IPS DF 6.9 (cell line): ENCODE measurements around the gene RGS6.

Experiments
- DNase-seq: peaks from one replicate; pipeline ENCODE4 v3.0.0-alpha.2; 2013; ENCODE audit warnings: low read depth, low spot score
- H3K27ac ChIP-seq: one replicate; pipeline ENCODE4 v1.5.1; 2013; ENCODE audit warnings: low read length, control low read depth
- H3K27me3 ChIP-seq: 2 replicates; pipeline ENCODE4 v1.6.1; 2013; ENCODE audit warnings: mild to moderate bottlenecking, low read length; ENCODE audit not compliant: control insufficient read depth, insufficient read depth
- H3K36me3 ChIP-seq: 2 replicates; pipeline ENCODE4 v1.6.1; 2013; ENCODE audit warnings: low read length; ENCODE audit not compliant: control insufficient read depth, insufficient read depth
- H3K4me1 ChIP-seq: 2 replicates; pipeline ENCODE4 v1.6.1; 2013; ENCODE audit warnings: low read length; ENCODE audit not compliant: control insufficient read depth, insufficient read depth
- H3K4me3 ChIP-seq: 2 replicates; pipeline ENCODE4 v1.5.1; 2013; ENCODE audit warnings: mild to moderate bottlenecking, low read length
- H3K9me3 ChIP-seq: 2 replicates; pipeline ENCODE4 v1.6.1; 2013; ENCODE audit warnings: low read length, inconsistent platforms; ENCODE audit not compliant: control insufficient read depth, insufficient read depth
- WGBS: extraction: QIAGEN DNeasy Blood & Tissue Kit; methylation state at CpG from one replicate; pipeline ENCODE4 v1.1.7; 2013; ENCODE audit warnings: mixed read lengths, missing lambda C conversion rate; ENCODE audit not compliant: insufficient read length, insufficient coverage; 5-methylcytosine and 5-hydroxymethylcytosine counted together

The RGS6 gene

GRCh38 chr14:72291908-72292688 is 359.9 kb downstream of the RGS6 start:
- no peaks in the 10 kb centered on the region for H3K36me3 ChIP-seq
- H3K4me3 ChIP-seq = no peak overlapping the region
- H3K27ac ChIP-seq = no peak overlapping the region
- no peaks in the 10 kb centered on the region for H3K9me3 ChIP-seq
- WGBS = no CpG with 5 or more reads among the region's 16 CpGs
- DNase-seq = peak; percentile 25
- no peaks in the 10 kb centered on the region for H3K4me1 ChIP-seq
- no peaks in the 10 kb centered on the region for H3K27me3 ChIP-seq

DNA sequence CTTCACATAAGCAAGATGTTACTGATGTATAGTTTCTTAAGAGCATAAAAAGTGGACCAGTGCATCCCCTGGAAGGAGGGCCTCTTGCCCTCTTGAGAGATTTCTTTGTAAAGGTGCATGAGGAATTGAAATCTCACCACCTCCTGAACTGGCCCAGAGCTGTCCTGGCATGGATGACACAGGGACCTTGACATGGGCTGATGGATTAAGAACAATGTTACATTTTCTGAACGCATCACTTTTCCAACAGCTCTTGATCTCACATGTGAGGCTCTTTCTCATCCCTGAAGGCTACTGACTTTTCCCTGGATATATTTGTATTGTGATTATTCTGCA is 360.4 kb downstream of the RGS6 start:
- no peak overlapping the region for H3K27ac ChIP-seq
- no peaks in the 10 kb centered on the region for H3K9me3 ChIP-seq
- no peaks in the 10 kb centered on the region for H3K4me1 ChIP-seq
- no CpG with 5 or more reads among the region's 1 CpG for WGBS
- H3K36me3 ChIP-seq = no peaks in the 10 kb centered on the region
- no peaks in the 10 kb centered on the region for H3K27me3 ChIP-seq
- DNase-seq = no peak
- no peak overlapping the region for H3K4me3 ChIP-seq

GRCh38 chr14:72301352-72301751 is 369.1 kb downstream of the RGS6 start:
- no peaks in the 10 kb centered on the region for H3K4me1 ChIP-seq
- H3K4me3 ChIP-seq = no peak overlapping the region
- no peaks in the 10 kb centered on the region for H3K27me3 ChIP-seq
- H3K27ac ChIP-seq = no peak overlapping the region
- no peak for DNase-seq
- H3K36me3 ChIP-seq = no peaks in the 10 kb centered on the region
- WGBS = no CpG with 5 or more reads among the region's 3 CpGs
- H3K9me3 ChIP-seq = no peaks in the 10 kb centered on the region; the same call in 1 of the 2 replicates

DNA sequence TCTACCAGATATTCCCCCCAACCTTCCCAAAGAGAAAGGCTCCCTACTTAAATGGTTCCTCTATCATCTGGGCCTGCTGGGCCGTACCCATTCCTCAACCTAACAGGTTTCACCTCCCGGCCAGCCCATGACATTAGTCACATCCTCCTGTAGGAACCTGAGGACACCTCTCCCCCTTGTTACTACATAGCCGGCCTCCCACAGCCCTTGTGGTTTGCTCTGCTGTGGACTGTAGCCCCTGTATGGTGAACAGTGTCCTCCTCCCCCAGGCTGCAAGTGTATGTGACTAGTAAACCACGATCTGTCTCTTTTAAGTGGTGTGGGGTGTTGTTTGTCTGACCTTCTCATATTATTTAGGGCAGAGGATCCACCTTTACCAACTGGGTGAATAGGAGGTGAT is 371.7 kb downstream of the RGS6 start:
- DNase-seq = no peak
- H3K27ac ChIP-seq = no peak overlapping the region

DNA sequence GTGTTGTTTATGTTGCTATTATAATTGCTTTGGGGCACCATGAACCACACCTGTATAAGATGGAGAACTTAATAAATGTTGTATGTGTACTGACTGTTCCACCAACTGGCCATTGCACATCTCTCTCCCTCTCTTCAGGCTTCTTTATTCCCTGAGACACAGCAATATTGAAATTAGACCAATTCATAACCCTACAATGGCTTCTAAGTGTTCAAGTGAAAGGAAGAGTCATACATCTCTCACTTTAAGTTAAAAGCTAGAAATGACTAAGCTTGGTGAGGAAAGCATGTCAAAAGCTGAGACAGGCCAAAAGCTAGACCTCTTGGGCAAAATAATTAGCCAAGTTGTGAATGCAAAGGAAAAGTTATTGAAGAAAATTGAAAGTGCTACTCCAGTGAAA is 373.3 kb downstream of the RGS6 start:
- no peak for DNase-seq
- Histone ChIP-seq H3K9me3 (no peaks in the 10 kb centered on the region; the same call in 1 of the 2 replicates), H3K27ac (no peak overlapping the region), H3K27me3 (no peaks in the 10 kb centered on the region), H3K4me3 (no peak overlapping the region), H3K4me1 (no peaks in the 10 kb centered on the region), H3K36me3 (no peaks in the 10 kb centered on the region)

More for the DNA sequence above, 371.7 kb downstream of the RGS6 start:
- no peaks in the 10 kb centered on the region for H3K4me1 ChIP-seq
- no peaks in the 10 kb centered on the region for H3K36me3 ChIP-seq
- no CpG with 5 or more reads among the region's 4 CpGs for WGBS
- H3K9me3 ChIP-seq = no peaks in the 10 kb centered on the region; the same call in 1 of the 2 replicates
- H3K4me3 ChIP-seq = no peak overlapping the region
- H3K27me3 ChIP-seq = no peaks in the 10 kb centered on the region

DNA sequence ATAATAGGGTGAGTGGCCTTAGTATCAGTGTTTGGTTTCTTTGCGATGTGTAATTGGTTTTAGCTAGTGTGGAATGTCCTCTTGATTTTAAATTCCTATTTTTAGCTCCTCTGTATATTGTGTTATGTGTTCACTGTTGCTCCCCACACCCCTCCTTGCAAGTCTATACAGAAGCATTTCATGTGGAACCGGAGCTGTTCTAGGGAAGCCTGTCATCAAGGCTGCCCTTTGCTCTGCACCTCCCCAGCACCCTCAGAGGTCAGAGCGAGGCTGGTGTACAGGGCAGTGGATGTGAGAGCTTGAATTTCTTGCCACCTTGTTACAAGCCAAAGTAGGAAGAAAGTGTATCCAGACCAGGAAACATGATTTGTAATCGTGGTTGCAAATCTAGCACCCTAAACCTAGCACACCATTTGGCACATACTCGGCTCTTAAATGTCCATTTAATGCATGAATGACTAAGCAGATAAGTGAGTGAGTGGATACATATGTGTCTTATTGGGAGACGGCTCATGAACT is 376.8 kb downstream of the RGS6 start:
- WGBS = no CpG with 5 or more reads among the region's 6 CpGs
- no peak overlapping the region for H3K4me3 ChIP-seq
- H3K27me3 ChIP-seq = no peaks in the 10 kb centered on the region
- DNase-seq = no peak
- no peaks in the 10 kb centered on the region for H3K36me3 ChIP-seq
- no peaks in the 10 kb centered on the region for H3K4me1 ChIP-seq
- H3K27ac ChIP-seq = no peak overlapping the region
- H3K9me3 ChIP-seq = no peaks in the 10 kb centered on the region; the same call in 1 of the 2 replicates

DNA sequence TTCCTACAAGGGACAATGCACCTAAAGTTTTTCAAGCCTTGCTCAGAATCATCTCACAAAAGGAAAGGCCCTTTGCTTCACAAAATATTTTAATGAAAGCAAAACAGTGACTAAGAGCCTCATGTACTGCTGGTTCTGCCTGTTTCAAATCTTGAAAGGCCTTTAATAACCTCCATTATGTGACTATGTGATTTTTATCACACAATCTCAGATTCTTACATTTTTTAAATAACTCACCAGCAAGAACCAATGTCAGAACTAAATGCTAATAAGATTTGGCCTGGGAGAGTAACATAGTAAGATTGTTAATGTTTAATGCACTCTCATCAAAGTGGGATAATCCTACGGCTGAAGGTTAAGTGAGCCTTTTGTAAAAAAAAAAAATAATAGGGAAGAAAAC is 378.9 kb downstream of the RGS6 start:
- no CpG with 5 or more reads among the region's 1 CpG for WGBS
- no peaks in the 10 kb centered on the region for H3K36me3 ChIP-seq
- no peak for DNase-seq
- H3K9me3 ChIP-seq = no peaks in the 10 kb centered on the region
- no peak overlapping the region for H3K4me3 ChIP-seq
- no peaks in the 10 kb centered on the region for H3K27me3 ChIP-seq
- no peaks in the 10 kb centered on the region for H3K4me1 ChIP-seq
- H3K27ac ChIP-seq = no peak overlapping the region

DNA sequence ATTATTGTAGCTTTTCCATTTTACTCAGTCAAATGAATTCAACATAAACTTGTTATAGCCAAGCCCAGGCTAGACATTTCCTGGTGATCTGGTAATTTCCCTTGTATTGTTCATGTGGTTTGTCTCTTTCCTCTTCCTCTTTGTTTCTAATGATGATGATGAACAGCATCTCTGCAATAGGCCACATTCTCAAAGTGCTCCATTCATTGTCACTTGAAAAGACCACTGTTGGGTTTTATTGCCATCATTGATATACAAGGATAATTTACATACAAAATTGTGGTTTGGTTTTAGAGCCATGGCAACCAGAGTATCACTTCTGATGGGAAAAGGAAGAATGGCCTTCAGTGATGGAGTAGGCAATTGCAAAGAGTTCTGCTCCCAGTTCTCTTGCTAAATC is 379.3 kb downstream of the RGS6 start:
- Histone ChIP-seq H3K4me3 (no peak overlapping the region), H3K36me3 (no peaks in the 10 kb centered on the region), H3K27me3 (no peaks in the 10 kb centered on the region), H3K4me1 (no peaks in the 10 kb centered on the region), H3K9me3 (no peaks in the 10 kb centered on the region), H3K27ac (no peak overlapping the region)
- DNase-seq = no peak

DNA sequence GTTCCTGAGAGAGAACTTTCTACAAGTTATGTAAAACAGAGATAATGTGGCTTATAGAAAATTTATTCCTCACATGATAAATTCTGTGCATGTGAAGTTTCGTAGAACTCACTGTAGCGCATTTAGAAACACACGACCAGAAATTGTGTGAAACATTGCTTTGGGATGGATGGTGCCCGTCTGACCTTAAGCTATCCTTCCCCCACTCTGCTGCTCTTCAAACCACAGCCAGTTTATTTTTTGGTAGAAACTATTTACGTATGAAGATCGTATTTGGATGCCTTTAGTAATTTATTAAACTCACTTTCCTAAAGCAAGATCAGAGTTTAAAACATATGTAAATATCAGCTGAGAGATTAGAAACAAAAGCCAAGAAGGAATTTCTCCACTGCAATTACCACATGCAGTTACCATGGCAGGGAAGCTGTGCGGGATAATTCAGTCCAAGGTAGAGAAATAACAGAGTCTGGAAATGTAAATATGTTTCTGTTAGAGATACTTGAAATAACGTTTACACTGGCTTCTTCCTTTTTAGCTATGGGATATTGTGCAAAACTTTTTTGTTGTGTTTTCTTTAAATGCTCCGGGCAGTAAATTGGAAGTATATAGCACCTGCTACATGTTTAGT is 382.7 kb downstream of the RGS6 start:
- Histone ChIP-seq H3K4me1 (no peaks in the 10 kb centered on the region), H3K27ac (no peak overlapping the region), H3K4me3 (no peak overlapping the region), H3K9me3 (no peaks in the 10 kb centered on the region), H3K27me3 (no peaks in the 10 kb centered on the region), H3K36me3 (no peaks in the 10 kb centered on the region)
- no CpG with 5 or more reads among the region's 9 CpGs for WGBS
- DNase-seq = no peak

DNA sequence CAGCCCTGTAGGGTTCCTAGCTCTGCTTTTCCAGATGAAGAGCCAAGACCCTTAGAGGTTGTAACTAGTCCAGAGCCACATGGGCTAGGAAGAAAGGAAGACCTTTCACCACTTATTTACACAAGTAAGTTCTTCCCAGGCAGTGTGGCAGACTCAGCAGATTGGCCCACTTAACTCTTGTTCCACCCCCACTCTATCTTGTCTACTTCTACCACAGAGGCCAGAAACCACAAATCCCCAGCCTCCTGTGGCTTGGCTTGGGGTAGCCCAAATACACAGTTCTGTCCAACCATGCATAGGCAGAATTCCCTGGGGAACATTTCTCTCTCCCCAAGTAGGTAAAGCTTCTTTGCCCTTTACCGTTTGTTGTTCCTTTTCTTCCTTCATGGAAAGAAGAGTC is 383.5 kb downstream of the RGS6 start:
- no peaks in the 10 kb centered on the region for H3K27me3 ChIP-seq

GRCh38 chr14:72318648-72319047 is 386.4 kb downstream of the RGS6 start:
- DNase-seq = no peak
- H3K9me3 ChIP-seq = no peaks in the 10 kb centered on the region
- no CpG with 5 or more reads among the region's 4 CpGs for WGBS
- no peaks in the 10 kb centered on the region for H3K36me3 ChIP-seq
- no peaks in the 10 kb centered on the region for H3K4me1 ChIP-seq
- no peak overlapping the region for H3K4me3 ChIP-seq
- no peak overlapping the region for H3K27ac ChIP-seq
- H3K27me3 ChIP-seq = no peaks in the 10 kb centered on the region

More for the DNA sequence above, 383.5 kb downstream of the RGS6 start:
- no CpG with 5 or more reads among the region's 1 CpG for WGBS
- no peaks in the 10 kb centered on the region for H3K9me3 ChIP-seq
- H3K27ac ChIP-seq = no peak overlapping the region
- no peak overlapping the region for H3K4me3 ChIP-seq
- H3K36me3 ChIP-seq = no peaks in the 10 kb centered on the region
- no peaks in the 10 kb centered on the region for H3K4me1 ChIP-seq
- DNase-seq = no peak
